HG02973 (cell line): ENCODE measurements around the gene RHOG.
"Not testable (repeated sequence)": the region's sequence is repeated elsewhere in the genome, so short reads cannot be mapped to it uniquely, and the experiment has no call there.

Experiments used
- ATAC-seq: cut with Tn5 transposase; IDR thresholded peaks from one replicate; pipeline ENCODE4 v1.9.1; 2021; ENCODE audit warnings: moderate library complexity; ENCODE audit not compliant: unreplicated experiment

RHOG gene

GRCh38 chr11:3834664-3835461 is 5.9 kb downstream of the RHOG start:
- no peak for ATAC-seq

- no peak for ATAC-seq
These were observed 6.5 kb downstream of the RHOG start for GRCh38 chr11:3834349-3834663.

- no peak for ATAC-seq
These were observed 7.3 kb downstream of the RHOG start for GRCh38 chr11:3833449-3833848.

- ATAC-seq: no peak
These were observed 7.9 kb downstream of the RHOG start for GRCh38 chr11:3832816-3833215.

- no peak for ATAC-seq
These were observed 9.2 kb downstream of the RHOG start for GRCh38 chr11:3831378-3832239.

- no peak for ATAC-seq
These were observed 10.0 kb downstream of the RHOG start for GRCh38 chr11:3830730-3831129.

- ATAC-seq: no peak
These were observed 10.7 kb downstream of the RHOG start for GRCh38 chr11:3830088-3830487.

GRCh38 chr11:3827434-3828186 is 13.1 kb downstream of the RHOG start:
- no peak for ATAC-seq

GRCh38 chr11:3826721-3827120 is 14.0 kb downstream of the RHOG start:
- no peak for ATAC-seq

GRCh38 chr11:3825473-3826154 is 15.1 kb downstream of the RHOG start:
- ATAC-seq: no peak

- ATAC-seq: peak; percentile 68
These were observed 15.9 kb downstream of the RHOG start for GRCh38 chr11:3824714-3825472.

GRCh38 chr11:3823762-3824506 is 16.8 kb downstream of the RHOG start:
- no peak for ATAC-seq

- ATAC-seq: no peak
These were observed 17.5 kb downstream of the RHOG start for GRCh38 chr11:3823303-3823702.

- ATAC-seq: no peak
These were observed 18.4 kb downstream of the RHOG start for GRCh38 chr11:3822312-3822711.

GRCh38 chr11:3820971-3821370 is 19.8 kb downstream of the RHOG start:
- no peak for ATAC-seq

- ATAC-seq: no peak
These were observed 23.5 kb downstream of the RHOG start for GRCh38 chr11:3817181-3817800.

- no peak for ATAC-seq
These were observed 24.1 kb downstream of the RHOG start for GRCh38 chr11:3816673-3817072.

- no peak for ATAC-seq
These were observed 24.9 kb downstream of the RHOG start for GRCh38 chr11:3815845-3816244.

GRCh38 chr11:3814832-3815231 is 25.9 kb downstream of the RHOG start:
- not testable (repeated sequence) for ATAC-seq
